Activated CD8-positive, alpha-beta memory T cell treated with anti-CD3 and anti-CD28 coated beads for 1 hour (primary cell): ENCODE results near the gene GNG4.
"Not testable (repeated sequence)": the region's sequence is repeated elsewhere in the genome, so short reads cannot be mapped to it uniquely, and the experiment has no call there.

Experiments
- DNase-seq, 2 donors: peaks; one replicate each; pipeline ENCODE4 v3.0.0-alpha.2; 2020; ENCODE audit warnings: low read depth in 1 of 2; ENCODE audit errors: extremely low read depth in 1 of 2

GNG4 gene

DNA sequence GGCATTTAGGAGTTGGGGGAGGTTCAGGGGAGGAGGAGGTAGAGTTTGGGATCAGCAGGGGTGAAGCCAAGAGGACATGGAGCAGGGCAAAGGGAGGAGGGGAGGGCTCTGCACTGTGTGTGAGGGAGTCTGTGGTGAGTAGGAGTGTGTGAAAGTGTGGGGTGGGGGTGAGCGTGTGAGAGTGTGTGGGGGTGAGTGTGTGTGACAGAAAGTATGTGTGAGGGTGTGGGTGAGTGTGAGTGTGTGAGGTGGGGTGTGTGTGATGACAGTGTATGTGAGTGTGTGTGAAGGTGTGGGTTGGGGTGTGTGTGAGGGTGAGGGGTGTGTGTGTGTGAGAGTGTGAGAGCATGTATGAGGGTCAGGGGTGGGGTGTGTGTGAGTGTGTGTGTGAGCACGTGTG lies 62.6 kb downstream of the GNG4 start:
- DNase-seq, result no peak

GRCh38 chr1:235586413-235586812 lies 63.2 kb downstream of the GNG4 start:
- DNase-seq, result no peak

DNA sequence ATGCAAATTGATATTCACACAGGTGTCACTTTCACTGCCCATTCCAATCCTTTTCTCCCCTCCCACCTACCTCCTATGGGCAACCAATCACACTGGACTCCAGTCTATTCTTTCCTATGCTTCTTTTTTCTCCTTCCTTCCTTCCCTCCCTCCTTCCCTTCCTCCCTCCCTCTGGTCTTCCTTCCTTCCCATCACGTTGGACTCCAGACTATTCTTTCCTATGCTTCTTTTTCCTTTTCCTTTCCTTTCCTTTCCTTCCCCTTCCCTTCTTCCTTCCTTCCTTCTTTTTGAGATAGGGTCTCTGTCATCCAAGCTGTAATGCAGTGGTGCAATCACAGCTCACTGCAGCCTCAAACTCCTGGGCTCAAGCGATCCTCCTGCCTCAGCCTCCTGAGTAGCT lies 64.6 kb downstream of the GNG4 start:
- DNase-seq, result no peak

- DNase-seq, result no peak
Measured at GRCh38 chr1:235583511-235584001, 66.0 kb downstream of the GNG4 start.

- no peak for DNase-seq
Measured at GRCh38 chr1:235582130-235582529, 67.5 kb downstream of the GNG4 start.

DNA sequence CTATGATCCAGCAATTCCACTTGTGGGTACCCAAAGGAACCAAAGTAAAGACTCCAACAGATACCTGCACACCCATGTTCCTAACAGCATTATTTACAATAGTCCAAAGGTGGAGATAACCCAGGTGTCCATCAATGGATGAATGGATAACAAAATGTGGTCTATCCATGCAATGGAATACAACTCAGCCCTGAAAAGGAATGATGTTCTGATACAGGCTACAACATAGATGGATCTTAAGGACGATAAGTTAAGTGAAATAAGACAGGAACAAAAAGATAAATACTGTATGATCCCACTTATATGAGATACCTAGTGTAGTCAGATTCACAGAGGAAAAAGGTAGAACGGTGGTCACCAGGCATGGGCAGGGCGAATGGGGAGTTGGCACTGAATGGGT lies 69.7 kb downstream of the GNG4 start:
- DNase-seq, result no peak

- no peak for DNase-seq
Measured at GRCh38 chr1:235575597-235575996, 74.0 kb downstream of the GNG4 start.

DNA sequence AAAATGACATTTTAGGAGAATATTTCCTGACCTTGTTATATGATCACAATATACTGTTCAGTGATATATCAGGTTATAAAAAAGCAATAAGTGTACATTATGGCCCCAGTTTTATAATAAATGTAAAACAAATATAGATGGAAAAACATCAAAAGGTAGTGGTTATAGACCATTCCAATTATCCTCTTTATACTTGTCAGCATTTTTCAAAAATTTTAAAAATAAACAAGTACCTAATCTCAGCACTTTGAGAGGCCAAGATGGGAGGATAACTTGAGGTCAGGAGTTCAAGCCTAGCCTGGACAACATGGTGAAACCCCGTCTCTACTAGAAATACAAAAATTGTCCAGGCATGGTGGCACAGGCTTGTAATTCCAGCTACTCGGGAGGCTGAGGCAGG lies 75.7 kb downstream of the GNG4 start:
- DNase-seq, result no peak

DNA sequence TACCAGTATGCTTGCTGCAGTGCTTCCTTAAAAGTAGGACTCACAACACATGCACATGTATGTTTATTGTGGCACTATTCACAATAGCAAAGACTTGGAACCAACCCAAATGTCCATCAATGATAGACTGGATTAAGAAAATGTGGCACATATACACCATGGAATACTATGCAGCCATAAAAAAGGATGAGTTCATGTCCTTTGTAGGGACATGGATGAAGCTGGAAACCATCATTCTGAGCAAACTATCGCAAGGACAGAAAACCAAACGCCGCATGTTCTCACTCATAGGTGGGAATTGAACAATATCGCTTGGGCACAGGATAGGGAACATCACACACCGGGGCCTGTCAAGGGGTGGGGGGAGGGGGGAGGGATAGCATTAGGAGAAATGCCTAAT lies 76.6 kb downstream of the GNG4 start:
- DNase-seq, result not testable (repeated sequence)

DNA sequence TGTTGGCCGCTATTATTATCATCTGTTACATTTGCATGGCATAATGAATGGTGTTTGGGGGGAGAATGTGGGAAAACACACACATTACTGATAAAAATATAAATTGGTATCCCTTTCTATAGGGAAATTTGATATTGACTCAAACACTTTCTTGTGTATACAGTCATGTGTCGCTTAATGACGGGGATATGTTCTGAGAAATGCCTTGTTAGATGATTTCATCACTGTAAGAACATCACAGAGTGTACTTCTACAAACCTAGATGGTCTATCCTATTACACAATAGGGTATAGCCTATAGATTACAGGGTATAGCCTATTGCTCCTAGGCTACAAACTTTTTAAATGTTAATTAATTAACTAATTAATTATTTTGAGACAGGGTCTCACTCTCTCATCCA lies 78.1 kb downstream of the GNG4 start:
- no peak for DNase-seq

DNA sequence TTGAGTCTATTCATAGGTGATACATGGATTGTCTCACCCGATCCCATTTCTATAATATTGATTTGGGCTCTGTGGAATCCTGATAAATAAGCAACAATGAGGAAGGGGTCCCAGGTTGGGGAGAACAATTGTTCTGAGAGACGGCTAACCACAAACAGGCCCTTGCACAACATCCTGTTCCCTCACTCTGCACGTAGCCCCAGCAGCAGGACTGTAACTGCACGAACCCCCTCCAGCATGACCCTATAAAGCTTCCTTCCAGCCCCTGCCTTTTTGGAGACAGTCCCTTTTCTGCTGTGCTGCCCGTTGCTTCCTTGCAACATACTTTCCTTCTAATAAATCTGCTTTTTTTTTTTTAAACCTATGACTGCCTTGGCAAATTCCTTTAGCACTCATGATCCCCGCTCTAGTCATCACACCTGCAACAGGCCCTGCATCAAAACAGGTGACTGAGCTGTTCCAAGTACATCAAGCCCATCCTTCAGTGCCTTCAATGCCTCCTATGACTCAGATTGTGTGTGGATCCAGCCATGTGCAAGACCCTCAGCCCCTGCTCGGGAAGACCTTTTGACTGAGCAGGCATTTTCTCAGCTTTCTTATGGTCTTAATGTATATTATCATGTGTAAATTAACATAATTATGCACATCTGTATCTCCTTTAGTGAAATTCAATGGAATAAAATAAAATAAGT lies 81.6 kb downstream of the GNG4 start:
- DNase-seq, result no peak

DNA sequence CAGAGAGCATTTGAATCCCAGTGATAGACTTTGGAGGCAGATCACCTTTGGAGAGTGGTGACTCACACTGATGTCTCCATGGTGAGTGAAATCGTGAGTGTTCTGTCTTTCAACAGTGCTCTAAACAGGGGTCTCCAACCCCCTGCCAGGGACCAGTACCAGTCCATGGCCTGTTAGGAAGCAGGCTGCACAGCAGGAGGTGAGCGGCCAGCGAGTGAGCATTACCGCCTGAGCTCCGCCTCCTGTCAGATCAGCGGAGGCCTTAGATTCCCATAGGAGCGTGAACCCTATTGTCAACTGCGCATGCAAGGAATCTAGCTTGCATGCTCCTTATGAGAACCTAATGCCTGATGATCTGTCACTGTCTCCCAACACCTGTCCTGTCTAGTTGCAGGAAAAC lies 83.5 kb downstream of the GNG4 start:
- DNase-seq, result no peak

GRCh38 chr1:235563513-235564061 lies 86.0 kb downstream of the GNG4 start:
- no peak for DNase-seq

DNA sequence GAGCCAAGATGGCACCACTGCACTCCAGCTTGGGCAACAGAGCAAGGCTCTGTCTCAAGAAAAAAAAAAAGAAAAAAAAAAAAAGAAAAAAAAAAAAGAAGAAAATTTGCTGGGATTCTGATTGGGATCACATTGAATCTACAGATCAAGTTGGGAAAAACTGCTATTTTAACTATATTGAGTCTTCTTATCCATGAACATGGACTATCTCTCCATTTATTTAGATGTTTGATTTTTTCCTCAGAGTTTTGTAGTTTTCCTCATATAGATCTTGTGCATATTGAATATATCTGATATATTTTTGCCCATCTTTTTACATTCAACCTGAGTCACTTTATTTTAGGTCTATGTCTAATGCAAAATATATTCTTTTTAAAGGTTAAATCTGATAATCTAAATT lies 87.0 kb downstream of the GNG4 start:
- DNase-seq, result no peak

GRCh38 chr1:235558621-235559169 lies 90.9 kb downstream of the GNG4 start:
- no peak for DNase-seq

DNA sequence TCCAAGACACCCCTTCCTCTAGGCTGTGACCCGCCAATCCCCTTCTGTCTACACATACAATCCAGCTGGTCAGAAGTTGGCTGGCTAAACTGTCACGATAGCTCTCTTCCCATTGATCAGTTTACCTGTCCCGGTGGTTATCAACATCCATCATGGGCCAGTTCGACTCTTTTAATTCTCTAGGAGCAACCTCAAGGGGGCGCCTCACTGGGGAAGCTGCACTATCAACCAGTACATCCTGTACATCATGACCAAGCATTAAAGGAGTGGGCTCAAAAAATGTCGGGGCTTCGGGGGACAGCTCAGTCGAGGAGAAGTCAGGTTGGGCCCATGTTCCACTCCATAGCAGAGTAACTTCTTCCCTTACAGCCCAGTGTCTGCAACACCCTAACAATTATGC lies 92.1 kb downstream of the GNG4 start:
- DNase-seq, result no peak

- no peak for DNase-seq
Measured at GRCh38 chr1:235556807-235557206, 92.8 kb downstream of the GNG4 start.

DNA sequence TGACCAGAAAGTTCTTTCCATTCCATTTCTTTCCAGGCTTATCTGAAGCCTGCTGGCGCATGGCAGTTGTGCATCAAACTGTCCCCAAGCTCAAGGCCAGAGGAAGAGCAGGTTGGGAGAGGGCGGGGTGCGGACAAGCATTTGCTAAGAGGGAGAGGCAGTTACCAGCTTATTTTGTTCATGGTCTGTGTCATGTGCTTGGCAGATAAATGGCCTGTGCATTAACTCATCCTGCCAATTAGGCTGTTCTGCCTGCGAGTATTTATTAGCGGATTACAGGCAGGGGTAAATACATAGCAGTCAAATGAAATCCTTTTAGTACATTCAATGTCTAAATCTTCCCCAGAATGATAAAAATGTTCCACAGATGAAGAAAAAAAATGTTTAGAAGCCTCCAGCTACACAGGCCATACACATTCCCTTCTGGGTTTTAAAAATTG lies 96.5 kb downstream of the GNG4 start:
- no peak for DNase-seq

GRCh38 chr1:235552146-235552716 lies 97.4 kb downstream of the GNG4 start:
- no peak for DNase-seq

- no peak for DNase-seq
Measured at GRCh38 chr1:235549351-235550139, 100.0 kb downstream of the GNG4 start.
